Prostate gland (tissue), 2 donors: ENCODE results near the gene TSFM. TPM values are rescaled to one million over a fixed set of nuclear protein-coding genes. Genes with fewer than 3 reads are reported as not detected.

Source experiments
- DNase-seq: peaks from one replicate; pipeline ENCODE4 v3.0.0-alpha.2; 2019; ENCODE audit warnings: low spot score
- H3K27ac ChIP-seq, 2 donors: fragments of 200-600 bp; sonication (generic); 2 replicates each; pipeline ENCODE4 v1.5.1; 2017 to 2019
- H3K27me3 ChIP-seq: fragments of 200-600 bp; sonication (generic); replicated peaks from 2 replicates; pipeline ENCODE4 v1.5.1; 2019; ENCODE audit not compliant: insufficient read depth
- H3K36me3 ChIP-seq, 2 donors: fragments of 200-600 bp; sonication (generic); 1 replicate in 1 of 2; 2 replicates in 1 of 2; pipeline versions ENCODE4 v1.5.1 to v1.8.1; 2017 to 2019
- H3K4me1 ChIP-seq: fragments of 200-600 bp; sonication (generic); replicated peaks from 2 replicates; pipeline ENCODE4 v1.5.1; 2019
- H3K4me3 ChIP-seq, 2 donors: fragments of 200-600 bp; sonication (generic); 2 replicates each; pipeline ENCODE4 v1.5.1; 2017 to 2019
- H3K9me3 ChIP-seq: fragments of 200-600 bp; sonication (generic); 2 replicates; pipeline ENCODE4 v1.5.1; 2017
- POLR2A ChIP-seq: fragments of 450-650 bp; IDR thresholded peaks from one replicate; pipeline ENCODE4 v1.6.1; 2016; ENCODE audit warnings: antibody characterized with exemption, mild to moderate bottlenecking
- POLR2AphosphoS5 ChIP-seq: sonication (generic); formaldehyde crosslinking; IDR thresholded peaks from one replicate; pipeline ENCODE4 v1.6.1; 2017; ENCODE audit warnings: antibody characterized with exemption
- WGBS: methylation state at CpG from one replicate; pipeline ENCODE4 v1.1.5; 2018; 5-methylcytosine and 5-hydroxymethylcytosine counted together
- intact Hi-C: fragments of 100-400 bp; cut with DNase I; formaldehyde crosslinking; loops from one replicate; pipeline ENCODE4 v1.14.2; 2022
- total RNA-seq, 2 donors: library from RNA; depleted of rRNA; stranded (reverse); fragments of >200 nt; gene quantifications; one replicate each; pipeline ENCODE4 v1.1.0, GENCODE V29; 2016
- TF ChIP-seq, protein P1 (sequence below), 4 experiments: fragments of 200-600 bp in 2 of 4; fragments of 450-650 bp in 2 of 4; sonication (generic) in 2 of 4; IDR thresholded peaks; 1 replicate in 3 of 4; 2 replicates in 1 of 4; pipeline ENCODE4 v1.5.1; 2016 to 2019; ENCODE audit warnings: antibody characterized with exemption in 4 of 4, mild to moderate bottlenecking in 2 of 4, moderate library complexity in 2 of 4

TSFM gene
- total RNA-seq, 2 donors from 2014 or later: 24.3 to 39.6 TPM

DNA sequence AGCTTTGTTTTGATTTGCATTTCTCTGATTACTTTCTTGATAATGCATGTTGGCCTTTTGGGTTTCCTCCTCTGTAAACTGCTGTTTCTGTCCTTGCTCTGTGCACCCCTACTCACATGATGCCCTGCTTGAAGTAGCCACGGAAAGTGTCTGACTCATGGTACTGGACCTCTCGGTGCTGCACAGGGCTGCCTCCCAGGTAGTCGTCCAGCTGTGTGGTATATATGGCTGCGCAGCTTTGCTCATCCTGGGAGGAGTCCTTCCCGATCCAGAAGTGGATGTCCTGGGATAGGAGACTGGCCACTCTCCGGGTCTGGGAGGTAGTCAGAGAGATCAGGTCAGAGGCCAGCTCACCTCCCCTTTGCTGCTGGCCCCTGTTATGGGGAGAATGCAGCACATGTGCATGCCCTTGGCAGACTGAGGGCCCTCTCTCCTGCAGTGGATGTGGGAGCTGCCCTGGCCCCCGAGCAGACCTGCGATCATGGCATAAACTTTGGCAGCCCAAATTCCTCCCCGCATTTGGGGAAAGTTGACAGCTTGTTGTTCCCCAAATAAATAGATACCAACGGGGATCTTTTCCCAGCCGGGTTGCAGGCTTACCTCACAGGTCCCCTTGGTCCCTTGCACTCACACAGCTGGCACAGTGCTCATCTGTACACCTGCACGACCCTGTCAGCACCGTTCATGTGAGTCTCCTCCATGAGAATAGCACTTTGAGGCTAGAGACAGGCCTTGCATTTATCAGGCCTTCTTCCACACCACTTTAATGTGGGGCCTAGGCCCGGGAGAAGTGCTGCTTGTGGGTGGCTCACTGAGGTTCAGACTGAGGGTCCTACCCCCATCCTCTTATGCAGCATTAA lies 30.8 kb downstream of the TSFM start:
- 76% methylated on average over 14 of the region's 14 CpGs for WGBS
- TF ChIP-seq, protein P1, sequence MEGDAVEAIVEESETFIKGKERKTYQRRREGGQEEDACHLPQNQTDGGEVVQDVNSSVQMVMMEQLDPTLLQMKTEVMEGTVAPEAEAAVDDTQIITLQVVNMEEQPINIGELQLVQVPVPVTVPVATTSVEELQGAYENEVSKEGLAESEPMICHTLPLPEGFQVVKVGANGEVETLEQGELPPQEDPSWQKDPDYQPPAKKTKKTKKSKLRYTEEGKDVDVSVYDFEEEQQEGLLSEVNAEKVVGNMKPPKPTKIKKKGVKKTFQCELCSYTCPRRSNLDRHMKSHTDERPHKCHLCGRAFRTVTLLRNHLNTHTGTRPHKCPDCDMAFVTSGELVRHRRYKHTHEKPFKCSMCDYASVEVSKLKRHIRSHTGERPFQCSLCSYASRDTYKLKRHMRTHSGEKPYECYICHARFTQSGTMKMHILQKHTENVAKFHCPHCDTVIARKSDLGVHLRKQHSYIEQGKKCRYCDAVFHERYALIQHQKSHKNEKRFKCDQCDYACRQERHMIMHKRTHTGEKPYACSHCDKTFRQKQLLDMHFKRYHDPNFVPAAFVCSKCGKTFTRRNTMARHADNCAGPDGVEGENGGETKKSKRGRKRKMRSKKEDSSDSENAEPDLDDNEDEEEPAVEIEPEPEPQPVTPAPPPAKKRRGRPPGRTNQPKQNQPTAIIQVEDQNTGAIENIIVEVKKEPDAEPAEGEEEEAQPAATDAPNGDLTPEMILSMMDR (IDR thresholded peaks at IDR 0.05): no peak
- TF ChIP-seq POLR2A: no peak
- no peak for TF ChIP-seq POLR2AphosphoS5
- H3K4me3 ChIP-seq: no peak overlapping the region
- H3K27ac ChIP-seq: no peak overlapping the region
- intact Hi-C loops: no loop called here
- DNase-seq: no peak
- H3K27me3 ChIP-seq: no peaks in the 10 kb centered on the region
- no peaks in the 10 kb centered on the region for H3K36me3 ChIP-seq
- no peaks in the 10 kb centered on the region for H3K4me1 ChIP-seq
- H3K9me3 ChIP-seq: no peaks in the 10 kb centered on the region

GRCh38 chr12:57813971-57814772 lies 31.6 kb downstream of the TSFM start:
- Histone ChIP-seq H3K27me3 (no peaks in the 10 kb centered on the region), H3K4me1 (no peaks in the 10 kb centered on the region), H3K36me3 (no peaks in the 10 kb centered on the region), H3K27ac (no peak overlapping the region), H3K4me3 (no peak overlapping the region), H3K9me3 (no peaks in the 10 kb centered on the region)
- TF ChIP-seq, protein P1 (IDR thresholded peaks at IDR 0.05): no peak
- TF ChIP-seq POLR2AphosphoS5: no peak
- TF ChIP-seq POLR2A: no peak
- DNase-seq: no peak
- intact Hi-C loops: no loop called here
- WGBS: 64% methylated on average over 17 of the region's 17 CpGs

GRCh38 chr12:57815177-57816000 lies 32.8 kb downstream of the TSFM start:
- intact Hi-C loops: no loop called here
- no peaks in the 10 kb centered on the region for H3K36me3 ChIP-seq
- H3K27ac ChIP-seq: no peak overlapping the region

DNA sequence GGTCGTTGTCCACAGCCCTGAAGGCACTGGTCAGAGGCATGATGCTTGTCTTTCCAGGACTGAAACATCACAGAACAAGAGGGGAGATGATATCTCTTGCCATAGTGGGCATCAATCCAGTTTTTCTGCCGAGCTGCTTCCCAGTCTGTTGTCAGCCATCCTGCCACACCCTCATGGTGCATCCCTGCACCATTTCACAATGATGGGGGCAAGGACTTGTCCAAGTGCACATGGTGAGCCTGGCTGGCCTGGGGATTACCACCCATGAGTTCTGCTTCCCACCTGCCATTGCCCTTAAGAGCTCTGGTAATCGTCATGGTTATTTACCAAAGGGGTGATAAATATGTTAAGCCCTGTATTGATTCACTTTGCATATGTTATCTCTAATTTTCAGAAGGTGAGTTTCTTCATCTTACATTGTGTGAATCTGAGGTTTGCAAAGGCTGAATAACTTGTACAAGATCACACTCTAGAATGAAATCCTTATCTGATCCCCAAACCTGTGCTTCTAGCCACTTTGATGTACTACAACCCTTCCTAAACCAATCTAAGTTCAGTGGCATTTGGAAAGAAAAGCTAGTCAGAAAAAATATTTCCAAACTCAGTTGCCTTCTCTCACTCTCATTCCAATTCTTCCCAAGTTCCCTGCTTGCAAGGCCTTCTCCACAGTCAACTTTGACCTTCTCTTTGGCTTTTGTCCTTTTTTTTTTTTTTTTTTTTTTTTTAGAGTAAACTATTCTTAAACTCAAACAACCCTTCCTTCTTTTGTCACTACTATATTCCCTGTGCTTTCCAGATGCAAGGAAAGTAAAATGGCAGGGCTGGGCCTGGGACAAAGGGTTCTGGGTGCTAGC lies 33.6 kb downstream of the TSFM start:
- Histone ChIP-seq H3K4me1 (no peaks in the 10 kb centered on the region), H3K27me3 (no peaks in the 10 kb centered on the region), H3K9me3 (no peaks in the 10 kb centered on the region), H3K27ac (no peak overlapping the region), H3K4me3 (no peak overlapping the region), H3K36me3 (no peaks in the 10 kb centered on the region)
- DNase-seq: no peak
- intact Hi-C loops: no loop called here
- TF ChIP-seq, protein P1 (IDR thresholded peaks at IDR 0.05): no peak
- TF ChIP-seq POLR2A (no peak), POLR2AphosphoS5 (no peak)
- WGBS: 31% methylated on average over 3 of the region's 3 CpGs

More at GRCh38 chr12:57815177-57816000, 32.8 kb downstream of the TSFM start:
- Histone ChIP-seq H3K4me3 (no peak overlapping the region), H3K4me1 (no peaks in the 10 kb centered on the region), H3K27me3 (no peaks in the 10 kb centered on the region), H3K9me3 (no peaks in the 10 kb centered on the region)
- no peak for DNase-seq
- TF ChIP-seq, protein P1 (IDR thresholded peaks at IDR 0.05): no peak
- TF ChIP-seq POLR2A (no peak), POLR2AphosphoS5 (no peak)
- WGBS: 82% methylated on average over 11 of the region's 13 CpGs
